CD14-positive monocyte (primary cell): ENCODE measurements around the gene TRIM7. TPM values are rescaled to one million over a fixed set of nuclear protein-coding genes. Genes with fewer than 3 reads are reported as not detected.

Experiments
- DNase-seq, 3 donors: peaks; one replicate each; pipeline ENCODE4 v3.0.0-alpha.2; 2011 to 2022
- H2AFZ ChIP-seq: 2 replicates; pipeline ENCODE4 v1.6.0; 2012; ENCODE audit warnings: mild to moderate bottlenecking, low read depth, low read length, inconsistent platforms; ENCODE audit not compliant: insufficient read depth, poor library complexity, severe bottlenecking
- H3K27ac ChIP-seq, 2 donors: 1 replicate in 1 of 2; 2 replicates in 1 of 2; pipeline ENCODE4 v1.5.1; 2012 to 2013; ENCODE audit warnings: low read length in 2 of 2, control low read depth in 1 of 2, inconsistent platforms in 1 of 2, low read depth in 1 of 2, mild to moderate bottlenecking in 1 of 2
- H3K27me3 ChIP-seq, 2 donors: one replicate each; pipeline versions ENCODE4 v1.6.0 to v1.6.1; 2011 to 2013; ENCODE audit warnings: low read length in 2 of 2; ENCODE audit not compliant: control insufficient read depth in 2 of 2, insufficient read depth in 2 of 2
- H3K36me3 ChIP-seq, 2 donors: replicated peaks in 1 of 2; 1 replicate in 1 of 2; 2 replicates in 1 of 2; pipeline versions ENCODE4 v1.5.1 to v1.6.1; 2012 to 2013; ENCODE audit warnings: low read length in 2 of 2, control low read depth in 1 of 2, inconsistent platforms in 1 of 2, mild to moderate bottlenecking in 1 of 2; ENCODE audit not compliant: insufficient read depth in 2 of 2, control insufficient read depth in 1 of 2
- H3K4me1 ChIP-seq, 2 donors: 1 replicate in 1 of 2; 2 replicates in 1 of 2; pipeline versions ENCODE4 v1.5.1 to v1.6.1; 2012 to 2013; ENCODE audit warnings: low read length in 2 of 2, control low read depth in 1 of 2, inconsistent platforms in 1 of 2, mild to moderate bottlenecking in 1 of 2, moderate library complexity in 1 of 2; ENCODE audit not compliant: insufficient read depth in 2 of 2, control insufficient read depth in 1 of 2
- H3K4me2 ChIP-seq: replicated peaks from 2 replicates; pipeline ENCODE3; 2012; ENCODE audit warnings: low read length, moderate library complexity, mild to moderate bottlenecking; ENCODE audit not compliant: poor library complexity, severe bottlenecking; ENCODE audit errors: extremely low read depth
- H3K4me3 ChIP-seq, 3 experiments: fragments of 200-600 bp in 1 of 3; sonication (generic) in 1 of 3; replicated peaks in 1 of 3; 1 replicate in 2 of 3; 2 replicates in 1 of 3; pipeline ENCODE4 v1.5.1; 2011 to 2013; ENCODE audit warnings: low read length in 3 of 3, mild to moderate bottlenecking in 3 of 3, control low read depth in 2 of 3, low read depth in 2 of 3, inconsistent platforms in 1 of 3, moderate library complexity in 1 of 3
- H3K79me2 ChIP-seq: 2 replicates; pipeline ENCODE4 v1.6.0; 2012; ENCODE audit warnings: mild to moderate bottlenecking, control low read depth, inconsistent platforms, low read length, moderate library complexity; ENCODE audit not compliant: insufficient read depth
- H3K9ac ChIP-seq: 2 replicates; pipeline ENCODE4 v1.6.0; 2017; ENCODE audit warnings: low read length, mild to moderate bottlenecking; ENCODE audit not compliant: insufficient read depth, poor library complexity, severe bottlenecking
- H3K9me3 ChIP-seq, 2 donors: replicated peaks in 1 of 2; 1 replicate in 1 of 2; 2 replicates in 1 of 2; pipeline versions ENCODE4 v1.5.1 to v1.6.1; 2012 to 2013; ENCODE audit warnings: low read length in 2 of 2, control low read depth in 1 of 2; ENCODE audit not compliant: control insufficient read depth in 1 of 2, insufficient read depth in 1 of 2
- H4K20me1 ChIP-seq: 2 replicates; pipeline ENCODE4 v1.6.0; 2012; ENCODE audit warnings: mild to moderate bottlenecking, low read length, control low read depth, moderate library complexity; ENCODE audit not compliant: insufficient read depth
- H3K27ac Mint-ChIP-seq, 7 donors: one replicate each; pipeline ENCODE4 v1.8.0; 2020; ENCODE audit warnings: mild to moderate bottlenecking in 7 of 7, mixed read lengths in 7 of 7, moderate library complexity in 6 of 7, inconsistent platforms in 2 of 7
- H3K27me3 Mint-ChIP-seq, 3 donors: one replicate each; pipeline ENCODE4 v1.8.0; 2021 to 2022; ENCODE audit warnings: low read depth in 3 of 3, mild to moderate bottlenecking in 3 of 3, mixed read lengths in 3 of 3, moderate library complexity in 3 of 3, inconsistent platforms in 1 of 3
- H3K36me3 Mint-ChIP-seq, 2 donors: one replicate each; pipeline ENCODE4 v1.8.0; 2020; ENCODE audit warnings: mixed read lengths in 2 of 2, inconsistent platforms in 1 of 2, mild to moderate bottlenecking in 1 of 2
- H3K4me1 Mint-ChIP-seq: one replicate; pipeline ENCODE4 v1.8.0; 2020; ENCODE audit warnings: mild to moderate bottlenecking, mixed read lengths
- H3K4me3 Mint-ChIP-seq, 2 donors: one replicate each; pipeline ENCODE4 v1.8.0; 2020; ENCODE audit warnings: mild to moderate bottlenecking in 2 of 2, mixed read lengths in 2 of 2, moderate library complexity in 1 of 2
- H3K9me3 Mint-ChIP-seq, 7 donors: one replicate each; pipeline ENCODE4 v1.8.0; 2020 to 2022; ENCODE audit warnings: mixed read lengths in 7 of 7, mild to moderate bottlenecking in 6 of 7, moderate library complexity in 6 of 7, inconsistent platforms in 2 of 7
- CTCF ChIP-seq: fragments of 200-600 bp; IDR thresholded peaks from one replicate; pipeline ENCODE4 v1.8.0; 2022; ENCODE audit warnings: antibody characterized with exemption, mild to moderate bottlenecking
- WGBS: methylation state at CpG from one replicate; pipeline ENCODE4 v1.1.5; 2013; ENCODE audit warnings: missing lambda C conversion rate; ENCODE audit not compliant: insufficient coverage; 5-methylcytosine and 5-hydroxymethylcytosine counted together
- intact Hi-C, 2 donors: fragments of 100-400 bp; cut with micrococcal nuclease; formaldehyde crosslinking; loops; one replicate each; pipeline versions ENCODE4 v1.15.0 to v1.15.1; 2023
- polyA plus RNA-seq, 3 donors: library from polyadenylated mRNA; depleted of rRNA in 1 of 3; unstranded in 2 of 3; stranded (reverse) in 1 of 3; fragments of 300-500 nt in 2 of 3; fragments of >200 nt in 1 of 3; fragmentation: Illumina TruSeq in 2 of 3; gene quantifications; 1 replicate in 2 of 3; 2 replicates in 1 of 3; pipeline ENCODE4 v1.2.3, GENCODE V29; 2012 to 2021

Gene TRIM7
- polyA plus RNA-seq, 3 donors, result 9.5 to 12.8 (median 10.3) TPM

DNA sequence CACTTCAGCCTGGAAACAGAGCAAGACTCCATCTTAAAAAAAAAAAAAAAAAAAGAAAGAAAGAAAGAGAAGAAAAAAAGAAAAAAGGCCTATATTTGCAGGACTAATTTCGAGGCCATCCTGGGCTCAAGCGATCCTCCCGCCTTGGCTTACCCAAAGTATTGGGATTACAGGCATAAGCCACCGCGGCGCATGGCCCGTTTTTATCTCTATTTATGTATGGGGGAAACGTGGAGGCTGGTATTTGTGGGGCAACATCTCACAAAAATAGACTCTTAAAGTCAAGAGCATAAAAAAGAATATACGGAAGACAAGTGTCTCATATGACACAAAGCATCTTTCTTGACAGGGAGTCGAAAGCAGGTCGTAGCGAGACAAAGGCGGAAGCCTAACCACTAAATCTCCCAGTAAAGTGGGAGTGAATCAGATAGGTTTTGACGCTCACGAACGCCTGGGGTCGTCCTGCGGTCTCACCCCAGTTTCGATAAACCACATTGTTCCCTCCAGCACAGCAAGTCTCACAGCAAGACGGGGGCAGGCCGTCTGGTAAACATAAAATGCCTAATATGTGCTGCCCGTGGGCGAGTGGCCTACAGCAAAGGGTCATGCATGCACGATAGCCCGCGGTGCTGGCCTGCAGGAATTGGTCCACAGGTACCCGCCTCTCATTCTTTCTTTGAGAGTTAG lies 16.3 kb upstream of the TRIM7 start:
- DNase-seq, result no peak
- 72% methylated on average over 12 of the region's 27 CpGs for WGBS
- Histone ChIP-seq H3K27me3 (peaks cover 10 to 30% of the 10 kb centered on the region in 2 donors), H3K9ac (peak overlapping the region; percentile 92), H3K36me3 (no peaks in the 10 kb centered on the region), H3K4me3 (peak overlapping the region in 1 of 3 experiments; percentile 92), H3K79me2 (peaks cover 27% of the 10 kb centered on the region), H3K4me2 (peak overlapping the region; percentile 97), H3K4me1 (peaks cover 53 to 63% of the 10 kb centered on the region in 2 donors), H3K27ac (no peak overlapping the region), H2AFZ (no peak overlapping the region), H4K20me1 (no peaks in the 10 kb centered on the region), H3K9me3 (no peaks in the 10 kb centered on the region)
- H3K27me3 Mint-ChIP-seq, result peaks cover 25 to 30% (median 25%) of the 10 kb centered on the region in 3 donors
- peak overlapping the region in 1 of 7 donors; percentile 10 for H3K27ac Mint-ChIP-seq
- no peak overlapping the region for H3K4me3 Mint-ChIP-seq
- intact Hi-C loops, result loop anchor here (5.0 to 10.0 kb wide), 2 partner anchors 41 to 416 kb away; partner anchors contain the start of genes MGAT1 (in 2 of the 2) and TRIM52 (in 1 of the 2)
- no peak for TF ChIP-seq CTCF
- H3K36me3 Mint-ChIP-seq, result peaks cover 0 to 2% of the 10 kb centered on the region in 2 donors
- H3K4me1 Mint-ChIP-seq, result peaks cover 59% of the 10 kb centered on the region
- peaks cover 0 to 18% (median 1%) of the 10 kb centered on the region in 7 donors for H3K9me3 Mint-ChIP-seq

DNA sequence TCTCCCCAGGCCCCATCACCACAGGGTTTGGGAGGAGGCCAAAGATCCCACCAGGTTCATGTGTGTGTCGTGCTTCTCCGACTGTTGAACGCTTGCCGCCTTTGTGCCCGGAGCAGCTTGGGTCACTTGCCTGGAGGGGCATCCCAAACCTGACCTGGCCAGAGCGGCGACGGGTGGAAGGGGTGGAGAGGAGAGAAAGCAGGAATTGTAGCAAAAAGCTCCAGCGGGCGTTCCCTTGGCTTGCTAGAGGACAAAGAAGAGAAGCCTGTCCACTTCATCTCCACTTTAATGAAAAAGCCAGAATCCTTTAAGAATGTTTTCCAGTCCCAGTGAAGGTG lies 15.2 kb upstream of the TRIM7 start:
- 100% methylated on average over 3 of the region's 10 CpGs for WGBS
- peaks cover 57% of the 10 kb centered on the region for H3K4me1 Mint-ChIP-seq
- intact Hi-C loops, result loop anchor here (5.0 to 10.0 kb wide), 2 partner anchors 42 to 415 kb away; partner anchors contain the start of genes MGAT1 (in 2 of the 2) and TRIM52 (in 1 of the 2)
- no peak for DNase-seq
- Histone ChIP-seq H3K27ac (no peak overlapping the region), H3K9me3 (no peaks in the 10 kb centered on the region), H3K79me2 (peaks cover 16% of the 10 kb centered on the region), H3K4me2 (no peak overlapping the region), H3K36me3 (no peaks in the 10 kb centered on the region), H3K4me3 (no peak overlapping the region), H2AFZ (no peak overlapping the region), H3K27me3 (peaks cover 13 to 36% of the 10 kb centered on the region in 2 donors), H3K4me1 (peaks cover 56 to 61% of the 10 kb centered on the region in 2 donors), H4K20me1 (no peaks in the 10 kb centered on the region), H3K9ac (no peak overlapping the region)
- peaks cover 0 to 20% (median 1%) of the 10 kb centered on the region in 7 donors for H3K9me3 Mint-ChIP-seq
- peaks cover 0 to 2% of the 10 kb centered on the region in 2 donors for H3K36me3 Mint-ChIP-seq
- no peak overlapping the region for H3K27ac Mint-ChIP-seq
- H3K27me3 Mint-ChIP-seq, result peaks cover 28 to 35% (median 29%) of the 10 kb centered on the region in 3 donors
- no peak for TF ChIP-seq CTCF
- H3K4me3 Mint-ChIP-seq, result peak overlapping the region in 1 of 2 donors; percentile 64
